SK-N-MC (cell line): Measurements from ENCODE around the gene LAMA3.

Source experiments
- EZH2 ChIP-seq: fragments of 200-600 bp; sonication (generic); IDR thresholded peaks from one replicate; pipeline ENCODE4 v1.6.1; 2017; ENCODE audit warnings: antibody characterized with exemption
- FOXP2 ChIP-seq: optimal IDR thresholded peaks from 2 replicates; pipeline ENCODE3; 2011; ENCODE audit warnings: mild to moderate bottlenecking, moderate library complexity; ENCODE audit not compliant: insufficient read depth; ENCODE audit errors: extremely low read length, control extremely low read depth
- POLR2AphosphoS5 ChIP-seq: IDR thresholded peaks from 2 replicates; pipeline ENCODE4 v1.6.1; 2012; ENCODE audit warnings: mild to moderate bottlenecking, low read depth, low read length, borderline replicate concordance

GRCh38 chr18:23932385-23933067 lies 243.3 kb downstream of the LAMA3 start:
- TF ChIP-seq EZH2 (no peak), POLR2AphosphoS5 (no peak), FOXP2 (no peak)
